Stimulated activated CD4-positive, alpha-beta T cell treated with anti-CD3 and anti-CD28 coated beads, Interleukin-4, amount 100 ng/mL, for 48 hours (primary cell): Measurements from ENCODE around the gene YIPF2.
A peak's percentile ranks its signal among the peaks of the same experiment; 100 is the strongest.
"Not testable (repeated sequence)": the region's sequence is repeated elsewhere in the genome, so short reads cannot be mapped to it uniquely, and the experiment has no call there.

Source experiments
- DNase-seq, 2 donors: peaks; one replicate each; pipeline ENCODE4 v3.0.0-alpha.2; 2020; ENCODE audit warnings: low read depth in 2 of 2

Gene YIPF2

GRCh38 chr19:10928563-10929401 lies at the start of gene YIPF2, which contains the start of gene TIMM29:
YIPF2 (minus strand) TSS chr19:10928639; CDS start chr19:10928410, 229 bp downstream.
TIMM29 (plus strand) TSS chr19:10928811; CDS start chr19:10928823, 12 bp downstream.
- DNase-seq = peak; percentile 93 to 95

GRCh38 chr19:10977742-10978092 lies 49.3 kb upstream of the YIPF2 start:
- DNase-seq = no peak

GRCh38 chr19:10976131-10976892 lies 47.9 kb upstream of the YIPF2 start:
- DNase-seq = no peak

GRCh38 chr19:10975374-10976130 lies 47.1 kb upstream of the YIPF2 start:
- DNase-seq = no peak

DNA sequence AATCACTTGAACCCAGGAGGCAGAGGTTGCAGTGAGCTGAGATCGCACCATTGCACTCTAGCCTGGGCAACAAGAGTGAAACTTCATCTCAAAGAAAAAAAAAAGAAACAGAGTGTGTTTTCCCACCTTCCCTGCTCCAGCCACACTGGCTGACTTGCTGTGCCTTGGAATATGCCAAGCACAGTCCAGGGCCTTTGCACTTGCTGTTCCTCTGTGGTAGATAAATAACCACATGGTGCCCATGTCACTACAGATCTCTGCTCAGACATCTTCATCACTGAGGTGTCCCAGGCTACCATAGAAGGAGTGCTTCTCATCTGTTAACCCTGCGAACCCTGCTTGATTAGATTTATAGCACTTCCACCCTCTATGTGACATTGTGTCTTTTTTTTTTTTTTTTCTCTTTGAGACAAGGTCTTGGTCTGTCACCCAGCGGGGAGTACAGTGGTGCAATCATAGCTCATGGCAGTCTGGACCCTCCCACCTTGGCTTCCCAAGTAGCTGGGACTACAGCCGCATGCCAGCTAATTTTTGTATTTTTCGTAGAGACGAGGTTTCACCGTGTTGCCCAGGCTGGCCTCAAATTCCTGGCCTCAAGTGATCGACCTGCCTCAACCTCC lies 42.8 kb upstream of the YIPF2 start:
- no peak for DNase-seq

DNA sequence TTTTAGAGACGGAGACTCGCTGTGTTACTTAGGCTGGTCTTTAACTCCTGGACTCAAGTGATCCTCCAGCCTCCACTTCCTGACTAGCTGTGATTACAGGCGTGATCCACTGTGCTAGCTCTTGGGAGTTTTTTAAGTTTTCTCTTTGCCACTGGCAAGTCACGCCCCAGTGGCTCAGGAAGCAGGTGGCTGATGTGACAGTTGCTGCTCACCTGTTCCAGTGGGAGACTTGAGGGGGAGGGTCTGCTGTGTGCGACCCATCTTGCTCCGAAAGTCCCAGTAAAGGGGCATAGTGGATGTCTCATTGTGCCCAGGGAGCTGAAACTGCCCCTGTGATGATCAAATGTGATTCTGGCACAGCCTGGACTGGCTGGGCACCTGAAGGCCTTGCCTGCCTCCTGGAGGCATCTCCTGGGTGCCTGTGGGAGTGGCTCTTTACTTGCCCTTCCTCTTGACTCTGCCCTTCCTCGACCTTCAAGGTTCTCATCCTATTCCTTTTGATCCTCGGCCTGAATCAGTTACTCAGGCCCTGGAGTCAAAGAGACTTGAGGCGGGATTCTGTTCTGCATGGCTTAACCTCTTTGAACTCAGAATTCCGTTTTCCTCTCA lies 40.2 kb upstream of the YIPF2 start:
- DNase-seq = no peak

- no peak for DNase-seq
Measured at GRCh38 chr19:10966809-10967208, 38.4 kb upstream of the YIPF2 start.

GRCh38 chr19:10965398-10965797 lies 37.0 kb upstream of the YIPF2 start:
- no peak for DNase-seq

DNA sequence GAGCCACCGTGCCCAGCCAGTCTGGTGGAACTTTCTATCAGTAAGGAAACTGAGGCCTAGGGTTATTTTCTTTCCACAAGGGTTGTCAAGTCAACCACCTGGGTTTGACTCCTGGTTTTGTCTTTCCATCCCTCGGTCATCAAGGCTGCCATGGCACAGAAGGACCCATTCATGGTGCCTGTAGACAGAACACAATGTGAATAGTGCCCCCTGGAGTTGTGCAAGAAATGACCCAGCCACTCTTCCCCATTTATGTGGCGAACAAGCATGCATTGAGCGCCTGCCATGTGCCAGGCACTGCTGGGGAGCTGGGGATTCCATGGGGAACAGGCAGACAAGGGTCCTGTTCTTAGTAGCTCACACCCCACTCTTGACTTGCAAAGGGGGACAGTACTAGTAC lies 36.5 kb upstream of the YIPF2 start:
- DNase-seq = no peak

DNA sequence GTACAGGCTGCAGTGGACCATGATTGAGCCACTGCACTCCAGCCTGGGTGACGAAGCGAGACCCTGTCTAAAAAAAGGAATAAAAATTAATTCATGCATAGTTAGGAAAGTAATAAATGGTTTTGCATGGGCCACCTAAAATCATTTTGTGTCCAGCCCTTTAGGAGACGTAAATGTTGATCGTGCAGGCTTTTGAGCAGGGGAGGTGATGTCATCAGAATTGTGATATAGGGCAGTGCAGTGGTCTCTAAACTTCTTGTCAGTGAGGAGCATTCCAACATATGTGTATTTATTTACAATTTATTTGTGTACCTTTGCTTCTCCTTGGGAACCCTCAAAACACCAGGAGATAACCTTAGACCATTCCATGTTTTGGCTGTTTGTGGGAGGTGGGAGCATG lies 35.4 kb upstream of the YIPF2 start:
- DNase-seq = no peak

DNA sequence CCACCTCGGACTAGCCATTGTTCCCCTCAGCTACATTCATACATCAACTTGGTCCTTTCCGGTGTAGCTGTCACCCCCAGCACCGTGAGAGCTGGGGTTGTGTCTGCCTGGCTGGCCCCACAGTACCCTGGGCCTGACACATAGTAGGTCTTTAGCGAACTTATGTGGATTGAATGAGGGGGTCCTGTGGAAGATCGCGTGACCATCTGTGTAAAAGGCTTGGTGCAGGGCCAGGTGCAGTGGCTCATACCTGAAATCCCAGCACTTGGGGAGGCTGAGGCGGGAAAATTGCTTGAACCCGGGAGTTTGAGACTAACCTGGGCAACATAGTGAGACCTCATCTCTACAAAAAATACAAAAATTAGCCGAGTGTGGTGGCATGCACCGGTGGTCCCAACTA lies 34.4 kb upstream of the YIPF2 start:
- no peak for DNase-seq

GRCh38 chr19:10961073-10961860 lies 32.8 kb upstream of the YIPF2 start:
- DNase-seq = no peak

DNA sequence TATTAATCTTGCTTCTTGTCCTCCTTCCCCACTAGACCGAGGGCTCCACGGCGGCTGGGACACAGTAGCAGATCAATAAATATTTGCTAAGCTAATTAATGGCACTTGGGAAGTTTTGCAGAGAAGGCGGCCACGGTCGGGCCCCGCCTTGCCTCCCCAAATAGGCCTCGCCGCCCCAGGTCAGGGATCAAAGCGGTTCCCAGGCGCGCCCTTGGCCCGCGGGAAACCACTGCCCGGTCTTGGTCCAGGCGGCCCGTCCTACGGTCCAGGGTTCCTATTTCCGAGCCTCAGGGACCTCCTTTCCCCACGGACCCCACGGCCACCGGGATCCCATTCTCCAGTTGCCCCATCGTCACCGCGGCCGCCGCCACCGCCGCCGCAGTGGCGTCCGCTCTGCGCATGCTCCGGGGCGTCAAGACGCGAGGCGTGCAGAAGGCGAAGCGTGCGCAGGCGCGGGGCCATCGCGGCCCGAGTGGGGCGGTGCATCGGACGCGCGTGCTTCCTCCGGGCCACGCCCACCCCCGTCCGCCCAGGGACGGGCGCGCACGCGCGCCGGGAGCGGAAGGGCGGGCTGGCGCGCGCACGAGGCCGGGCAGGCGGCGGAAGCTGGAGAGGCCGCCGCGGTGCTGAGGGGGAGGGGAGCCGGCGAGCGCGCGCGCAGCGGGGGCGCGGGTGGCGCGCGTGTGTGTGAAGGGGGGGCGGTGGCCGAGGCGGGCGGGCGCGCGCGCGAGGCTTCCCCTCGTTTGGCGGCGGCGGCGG lies 32.1 kb upstream of the YIPF2 start, which contains the start of gene SMARCA4:
Gene SMARCA4 (plus strand): TSS at position 717 of the 759 bp plus-strand sequence. CDS start 23,122 bp downstream, outside the sequence.
- DNase-seq = peak; percentile 96 to 97

GRCh38 chr19:10959277-10959968 lies 31.0 kb upstream of the YIPF2 start:
- DNase-seq = not testable (repeated sequence)

DNA sequence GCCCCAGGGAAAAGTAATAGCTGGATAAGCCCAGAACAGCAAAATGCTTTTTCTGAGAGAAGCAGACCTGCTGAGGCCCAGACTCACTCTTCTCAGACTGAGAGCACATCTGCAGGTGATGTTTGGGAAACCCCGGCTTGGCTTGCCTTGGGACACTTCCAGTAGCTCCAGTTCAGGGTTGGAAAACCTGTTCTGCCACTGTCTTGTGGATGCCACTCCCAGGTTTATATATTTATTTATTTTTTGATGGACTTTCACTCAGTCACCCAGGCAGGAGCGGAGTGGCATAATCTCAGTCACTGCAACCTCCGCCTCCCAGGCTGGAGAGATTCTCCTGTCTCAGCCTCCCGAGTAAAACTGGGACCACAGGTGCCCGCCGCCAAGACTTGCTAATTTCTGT lies 24.4 kb upstream of the YIPF2 start:
- no peak for DNase-seq

DNA sequence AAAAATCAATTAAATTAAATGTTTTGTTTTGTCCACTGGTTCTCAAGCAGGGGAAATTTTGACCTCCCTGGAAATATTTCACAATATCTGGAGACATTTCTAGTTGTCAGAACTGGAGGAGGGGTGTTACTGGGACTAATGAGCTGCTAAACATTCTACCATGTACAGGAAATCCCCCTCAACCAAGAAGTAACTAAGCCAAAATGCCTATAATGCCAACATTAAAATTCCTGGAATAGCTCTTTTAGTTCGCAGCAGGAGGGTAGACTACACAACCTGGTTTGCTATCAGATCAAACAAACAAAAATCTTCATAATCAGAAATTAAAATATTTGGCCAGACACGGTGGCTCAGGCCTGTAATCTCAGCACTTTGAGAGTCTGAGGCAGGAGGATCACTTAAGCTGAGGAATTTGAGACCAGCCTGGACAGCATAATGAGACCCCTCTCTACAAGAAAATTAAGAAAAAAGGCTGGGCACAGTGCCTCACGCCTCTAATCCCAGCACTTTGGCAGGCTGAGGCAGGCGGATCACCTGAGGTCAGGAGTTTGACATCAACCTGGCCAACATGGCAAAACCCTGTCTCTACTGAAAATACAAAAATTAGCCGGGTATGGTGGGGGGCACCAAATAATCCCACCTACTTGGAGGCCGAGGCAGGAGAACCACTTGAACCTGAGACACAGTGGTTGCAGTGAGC lies 18.7 kb upstream of the YIPF2 start:
- no peak for DNase-seq

DNA sequence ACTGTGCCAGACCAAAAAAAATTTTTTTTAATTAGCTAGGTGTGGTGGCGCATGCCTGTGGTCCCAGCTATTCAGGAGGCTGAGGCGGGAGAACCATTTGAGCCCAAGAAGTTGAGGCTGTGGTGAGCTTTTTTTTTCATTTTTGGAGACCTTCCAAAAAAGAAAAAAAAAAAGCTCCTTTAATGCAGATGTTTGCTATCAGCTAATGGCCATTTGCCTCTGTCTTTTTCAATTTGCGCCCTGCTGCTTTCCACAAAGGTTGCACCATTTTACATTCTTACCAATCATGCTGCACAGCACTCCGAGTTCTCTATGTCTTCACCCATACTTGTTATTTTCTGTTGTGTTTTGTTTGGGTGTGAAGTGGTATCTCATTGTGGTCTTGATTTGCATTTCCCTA lies 16.8 kb upstream of the YIPF2 start:
- no peak for DNase-seq

DNA sequence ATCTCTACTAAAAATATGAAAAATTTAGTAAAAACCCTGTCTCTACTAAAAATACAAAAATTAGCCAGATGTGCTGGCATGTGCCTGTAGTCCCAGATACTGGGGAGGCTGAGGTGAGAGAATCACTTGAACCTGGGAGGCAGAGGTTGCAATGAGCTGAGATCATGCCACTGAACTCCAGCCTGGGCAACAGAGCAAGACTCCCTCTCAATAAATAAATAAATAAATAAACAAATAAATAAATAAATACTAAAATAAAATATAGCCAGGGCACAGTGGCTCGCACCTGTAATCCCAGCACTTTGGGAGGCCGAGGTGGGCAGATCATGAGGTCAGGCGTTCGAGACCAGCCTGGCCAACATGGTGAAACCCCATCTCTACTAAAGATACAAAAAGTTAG lies 15.0 kb upstream of the YIPF2 start:
- not testable (repeated sequence) for DNase-seq
